Activated CD4-positive, alpha-beta T cell treated with anti-CD3 and anti-CD28 coated beads, Interleukin-2, amount 50 U/mL, for 4 hours (primary cell): ENCODE data around the gene HJURP.

ENCODE experiments used
- DNase-seq, 2 experiments: peaks; one replicate each; pipeline ENCODE4 v3.0.0-alpha.2; 2020

The HJURP gene

DNA sequence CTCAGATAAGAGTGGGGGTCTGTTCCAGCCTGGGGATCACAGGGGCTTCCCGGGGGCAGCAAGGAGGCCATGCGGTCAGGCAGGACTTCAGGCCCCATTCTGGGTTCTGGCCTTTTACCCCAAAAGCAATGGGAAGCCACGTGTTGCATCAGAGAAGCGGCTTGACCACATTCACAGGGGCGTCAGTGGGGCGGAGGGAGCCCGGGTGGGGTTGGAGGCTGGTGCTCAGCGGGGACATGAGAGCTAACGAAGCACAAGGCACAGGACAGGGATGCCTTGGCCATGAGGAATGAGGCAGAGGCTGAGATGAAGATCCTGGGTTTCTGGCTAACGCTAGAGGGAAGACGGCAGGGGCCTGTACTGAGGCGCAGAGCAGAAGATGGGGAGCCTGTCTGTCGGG is 6.1 kb downstream of the HJURP start:
- no peak for DNase-seq

DNA sequence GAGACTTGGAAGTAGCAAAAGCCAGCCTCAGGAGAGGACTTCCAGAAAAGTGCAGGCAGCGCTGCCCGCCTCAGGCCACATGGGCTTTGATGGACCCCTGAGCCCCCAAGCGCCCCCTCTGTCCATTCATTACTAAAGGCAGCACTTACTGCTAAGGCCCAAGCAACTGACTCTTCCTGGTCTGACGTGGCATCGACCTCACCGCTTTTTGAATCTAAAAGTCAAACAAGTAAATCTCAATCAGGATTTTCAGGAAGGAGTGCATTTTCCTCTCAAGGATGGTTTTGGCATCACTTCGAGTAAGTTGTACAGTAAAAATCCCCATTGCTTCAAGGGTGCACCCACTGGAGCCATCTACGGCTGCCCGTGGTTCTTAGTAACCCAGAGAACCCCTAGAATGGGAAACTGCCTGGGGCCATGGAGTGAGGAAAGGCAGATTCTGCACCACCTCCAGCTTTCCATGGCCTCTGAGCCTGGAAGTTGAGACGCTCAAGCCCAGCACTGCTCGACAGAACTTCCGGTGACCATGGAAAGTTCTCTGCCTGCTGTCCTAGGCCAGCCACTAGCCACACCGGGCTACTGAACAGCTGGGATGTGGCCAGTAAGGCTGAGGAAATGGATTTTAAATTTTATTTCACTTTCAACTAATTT is 7.0 kb downstream of the HJURP start:
- DNase-seq = no peak

DNA sequence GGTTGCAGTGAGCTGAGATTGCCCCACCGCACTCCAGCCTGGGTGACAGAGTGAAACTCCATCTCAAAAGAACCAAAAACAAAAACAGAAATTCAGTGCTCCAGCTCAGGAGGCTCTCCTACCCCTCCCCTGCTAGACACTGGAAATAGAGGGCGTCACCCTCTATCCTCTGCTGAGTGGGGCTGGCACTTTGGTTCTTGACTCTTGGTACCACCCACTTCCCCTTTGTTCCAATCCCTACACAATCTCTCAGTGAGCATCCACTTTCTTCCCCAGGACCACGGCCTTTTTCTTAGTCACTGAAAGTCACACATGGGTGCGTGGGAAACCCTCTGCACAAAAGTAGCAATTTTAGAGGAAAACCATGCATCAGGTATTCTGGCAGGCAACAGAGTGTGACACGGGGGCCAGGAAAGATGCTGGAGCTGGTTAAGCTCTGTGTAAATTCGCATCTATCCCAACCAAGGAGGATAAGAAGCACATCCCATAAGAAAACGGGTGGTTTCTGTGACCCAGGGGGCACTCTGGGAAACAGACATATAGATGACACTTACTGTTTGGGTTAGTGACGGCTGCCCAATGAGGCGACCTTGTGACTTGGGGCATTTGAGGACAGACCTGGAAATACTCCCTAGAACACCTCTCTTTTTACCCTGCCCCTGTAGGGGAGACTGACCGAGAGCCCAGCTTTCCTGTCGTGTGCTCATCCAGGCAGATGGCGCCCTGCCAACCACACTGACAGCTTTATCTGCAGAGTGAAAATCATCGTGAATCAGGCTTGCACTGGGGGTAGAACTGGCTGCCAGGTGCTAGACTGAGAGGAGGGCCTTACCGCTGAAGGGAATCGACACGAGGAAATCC is 7.7 kb downstream of the HJURP start:
- DNase-seq = no peak

DNA sequence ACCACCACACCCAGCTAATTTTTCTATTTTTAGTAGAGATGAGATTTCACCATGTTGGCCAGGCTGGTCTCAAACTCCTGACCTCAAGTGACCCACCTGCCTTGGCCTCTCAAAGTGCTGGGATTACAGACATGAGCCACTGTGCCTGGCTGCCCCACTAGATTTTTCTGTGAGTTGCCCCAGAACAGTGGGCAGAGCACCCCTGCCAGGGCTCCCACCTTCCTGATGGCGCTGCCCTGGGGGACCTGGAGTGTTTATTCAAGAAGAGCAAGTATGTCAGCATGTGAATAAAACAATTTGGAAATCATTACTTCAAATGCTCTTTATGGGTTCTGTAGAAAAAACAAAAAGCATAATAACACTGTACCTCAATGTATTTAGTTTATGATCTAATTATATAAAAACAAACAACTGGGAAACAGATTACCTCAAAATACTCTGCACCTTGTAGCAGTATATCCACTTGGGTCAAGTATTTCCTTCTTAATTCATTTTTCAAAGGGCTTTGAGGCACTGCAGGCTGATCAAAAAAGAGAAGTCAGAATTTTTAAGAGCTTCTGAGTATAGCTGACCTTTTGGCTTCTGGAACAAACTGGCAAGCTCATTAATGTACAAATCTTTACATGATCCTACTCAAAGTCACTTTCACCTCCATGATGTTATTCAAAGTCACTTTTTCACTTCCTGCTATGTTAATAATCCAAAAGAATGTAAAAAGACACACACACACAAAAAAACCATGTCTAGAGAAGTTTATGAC is 8.9 kb downstream of the HJURP start:
- DNase-seq = no peak

DNA sequence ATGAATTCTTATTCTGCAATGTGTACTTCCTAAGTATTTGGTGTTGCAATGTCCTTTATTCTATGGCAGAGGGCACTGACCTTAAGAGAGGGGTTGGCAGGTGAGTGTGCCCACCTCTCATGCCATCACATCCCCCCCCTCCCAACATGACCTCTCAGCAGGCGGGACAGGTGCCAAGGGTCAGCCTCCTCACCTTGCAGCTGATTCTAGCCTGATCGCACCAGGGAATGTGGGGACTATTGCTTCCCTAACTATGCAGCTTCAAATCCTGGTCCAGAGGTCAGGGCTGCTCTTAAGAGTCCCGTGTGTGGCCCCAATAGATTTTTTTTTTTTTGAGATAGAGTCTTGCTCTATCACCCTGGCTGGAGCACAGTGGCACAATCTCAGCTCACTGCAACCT is 9.5 kb downstream of the HJURP start:
- no peak for DNase-seq

DNA sequence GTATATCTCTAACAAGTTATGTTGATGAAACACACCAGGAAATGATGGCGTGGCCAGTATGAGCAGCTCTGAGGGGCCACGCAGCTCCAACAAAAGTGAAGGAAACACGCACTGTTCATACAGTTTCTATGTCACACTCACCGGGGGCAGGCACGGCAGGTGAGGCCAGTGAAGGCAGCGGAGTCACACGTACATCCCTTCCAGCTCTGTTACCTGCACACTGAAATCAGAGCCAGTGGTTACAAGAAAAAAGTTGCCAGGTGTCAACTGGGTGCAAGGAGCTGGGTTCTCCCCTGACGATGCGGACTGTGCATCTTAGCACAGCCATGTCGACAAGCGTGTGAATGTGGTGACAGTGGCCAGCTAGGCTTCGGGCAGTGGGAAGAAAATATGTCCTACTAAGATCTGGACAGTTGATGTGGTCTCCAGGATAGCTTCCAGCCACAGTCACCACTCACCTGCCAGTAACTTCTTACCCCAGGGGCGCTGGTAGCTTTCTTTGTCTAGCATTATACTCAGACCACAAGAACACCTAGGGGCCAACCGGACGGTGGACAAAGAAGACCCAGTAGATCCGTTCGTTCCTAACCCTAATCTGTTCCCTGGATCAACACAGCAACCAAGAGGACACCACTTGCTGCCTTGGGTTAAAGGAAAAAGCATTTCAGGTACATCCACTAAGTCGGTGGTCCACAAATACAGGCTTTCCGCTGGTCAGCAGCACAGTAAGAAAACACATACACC is 10.1 kb downstream of the HJURP start:
- DNase-seq = no peak

DNA sequence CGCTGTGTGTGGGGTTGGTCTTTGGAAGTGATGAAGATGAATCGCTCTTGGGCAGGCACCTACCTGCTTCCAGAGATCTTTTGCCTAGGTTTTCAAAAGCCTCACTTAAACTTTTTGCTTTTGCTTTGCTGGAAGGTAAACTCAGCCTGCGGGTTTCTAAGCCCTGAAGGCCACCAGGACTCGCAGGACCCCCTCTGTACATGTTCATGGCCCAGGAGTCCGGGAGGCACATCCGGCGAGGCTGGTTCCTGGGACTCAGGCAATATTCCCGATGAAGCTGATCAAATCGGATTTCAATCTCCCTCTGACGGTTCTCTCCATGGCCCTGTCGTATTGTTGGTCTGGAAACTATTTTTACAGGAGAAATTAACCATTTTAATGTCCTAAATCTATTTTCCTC is 13.2 kb downstream of the HJURP start:
- no peak for DNase-seq

DNA sequence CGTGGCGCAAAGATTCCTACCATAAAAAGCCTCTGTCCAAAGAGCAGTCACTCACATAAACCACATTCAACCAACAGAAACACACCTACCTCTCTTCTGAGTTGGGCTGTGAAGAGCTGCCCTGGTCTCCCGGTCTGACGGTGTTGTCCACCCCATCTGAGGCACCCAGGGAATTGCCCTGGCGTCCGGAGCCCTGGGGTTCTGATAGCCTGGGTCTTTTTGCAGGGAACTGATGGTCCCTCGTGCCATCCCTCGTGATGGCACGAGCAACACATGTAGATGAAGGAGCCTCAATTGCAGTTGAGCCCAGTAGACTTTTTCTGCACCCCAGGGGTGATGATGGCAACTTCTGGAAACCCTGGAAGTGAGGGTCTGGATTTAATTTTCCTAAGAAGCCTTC is 13.8 kb downstream of the HJURP start:
- DNase-seq = no peak

DNA sequence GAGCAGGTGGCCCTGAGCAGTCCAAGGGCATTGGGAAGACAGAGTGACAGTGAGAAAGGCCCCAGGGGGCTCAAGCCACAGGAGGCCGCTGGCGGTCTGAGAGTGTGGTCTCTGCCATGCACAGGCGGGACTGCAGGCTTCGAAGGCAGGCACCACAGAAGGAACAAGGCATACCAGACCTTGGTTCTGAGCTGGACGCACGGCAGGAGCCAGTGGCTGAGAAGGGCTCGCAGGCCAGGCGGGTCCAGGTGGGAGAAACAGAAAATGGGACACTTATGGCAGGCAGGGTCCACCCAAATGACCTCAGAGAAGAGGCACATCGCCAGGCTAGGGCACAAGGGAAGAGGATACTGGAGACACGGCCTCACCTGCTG is 14.9 kb downstream of the HJURP start:
- no peak for DNase-seq

DNA sequence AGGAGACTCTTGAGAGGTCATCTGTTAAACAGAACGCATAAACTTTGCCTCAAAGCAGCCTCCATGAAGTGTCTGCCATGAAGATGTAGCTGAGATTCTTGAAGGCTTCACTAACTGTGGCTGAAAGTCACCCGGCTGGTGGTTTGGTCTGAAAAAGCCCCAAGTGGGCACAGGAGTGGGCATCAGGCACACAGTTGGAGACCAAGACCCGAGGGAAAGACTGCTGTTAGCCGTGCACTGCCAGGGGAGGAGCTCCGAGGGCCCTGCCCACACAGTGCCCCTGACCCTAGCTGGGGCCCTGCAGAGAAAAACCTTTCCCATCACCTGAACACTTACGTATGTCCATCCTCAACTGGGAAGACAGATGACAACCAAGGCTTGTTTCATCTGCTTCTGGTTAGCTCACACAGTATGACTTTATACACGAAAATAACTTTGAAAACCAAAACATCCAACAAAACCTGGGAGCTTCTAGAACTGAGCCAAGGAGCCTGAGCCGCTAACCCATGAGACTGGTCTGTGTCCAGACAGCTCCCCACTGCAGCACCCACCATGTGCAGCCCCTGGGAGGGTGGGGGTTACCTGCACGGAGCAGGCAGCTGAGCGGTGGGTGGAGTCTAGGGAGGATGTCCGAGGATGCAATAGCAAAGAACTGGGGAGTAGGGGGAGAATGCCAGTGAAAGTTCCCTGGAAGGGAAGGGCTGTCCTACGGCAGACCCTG is 15.4 kb downstream of the HJURP start:
- DNase-seq = no peak

DNA sequence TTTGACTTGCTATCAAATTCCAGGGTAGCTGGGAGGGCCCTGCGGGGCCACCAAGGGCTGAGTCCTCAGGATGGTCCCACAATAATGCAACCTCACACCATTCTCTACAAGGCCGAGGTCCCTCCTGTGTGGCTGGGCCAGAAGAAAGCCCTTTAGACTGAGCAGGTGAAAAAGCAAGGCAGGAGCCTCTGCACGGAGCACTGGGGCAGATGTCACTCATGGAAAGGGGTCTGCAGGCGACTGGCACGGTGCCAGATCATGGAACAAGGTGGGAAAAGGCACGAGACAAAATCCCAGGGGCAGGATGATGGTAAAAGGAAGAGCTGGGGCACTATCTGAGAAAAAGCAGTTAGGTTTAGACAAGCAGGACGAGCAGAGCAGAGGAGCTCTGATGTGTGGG is 16.1 kb downstream of the HJURP start:
- DNase-seq = no peak

DNA sequence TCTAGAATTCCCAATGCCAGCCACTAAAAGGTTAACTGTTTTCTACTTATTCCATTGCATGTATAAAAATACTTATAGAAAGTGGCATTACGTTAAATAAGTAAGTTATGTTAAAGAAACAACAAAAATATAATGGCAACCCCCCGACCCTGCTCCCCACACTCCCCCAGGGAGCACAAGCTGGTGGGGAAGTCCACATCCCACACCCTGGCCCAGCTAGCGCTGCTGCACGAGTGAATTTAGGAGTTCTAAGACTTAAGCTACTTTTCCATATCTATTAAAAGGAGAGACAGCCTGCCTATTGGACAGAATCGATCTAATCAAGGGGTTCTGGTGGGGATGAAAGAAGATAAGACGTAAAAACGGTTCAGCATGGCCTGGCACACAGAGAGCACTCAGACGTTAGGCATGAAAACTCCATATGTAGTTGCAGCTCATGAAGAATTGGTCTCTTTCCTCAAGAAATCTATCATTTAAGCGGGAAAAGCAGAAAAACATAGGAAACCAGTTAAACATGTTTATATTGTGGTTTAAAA is 16.6 kb downstream of the HJURP start:
- no peak for DNase-seq

DNA sequence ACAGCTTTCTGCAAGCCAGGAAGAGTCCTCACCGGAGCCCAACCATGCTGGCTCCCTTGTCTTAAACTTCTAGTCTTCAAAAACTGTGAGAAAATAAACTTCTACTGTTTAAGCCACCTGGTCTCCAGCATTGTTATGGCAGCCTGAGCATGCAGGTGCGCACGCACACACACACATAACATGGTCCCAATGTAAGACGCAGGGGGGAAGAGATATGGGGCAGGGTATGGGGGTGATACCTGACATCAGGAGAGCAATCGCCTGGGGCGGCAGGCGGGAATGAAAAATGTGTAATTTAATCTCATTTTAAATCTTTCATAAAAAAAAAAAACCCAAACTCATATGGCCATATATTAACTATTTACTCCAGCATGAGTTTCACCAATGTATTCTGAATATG is 18.0 kb downstream of the HJURP start:
- DNase-seq = no peak

DNA sequence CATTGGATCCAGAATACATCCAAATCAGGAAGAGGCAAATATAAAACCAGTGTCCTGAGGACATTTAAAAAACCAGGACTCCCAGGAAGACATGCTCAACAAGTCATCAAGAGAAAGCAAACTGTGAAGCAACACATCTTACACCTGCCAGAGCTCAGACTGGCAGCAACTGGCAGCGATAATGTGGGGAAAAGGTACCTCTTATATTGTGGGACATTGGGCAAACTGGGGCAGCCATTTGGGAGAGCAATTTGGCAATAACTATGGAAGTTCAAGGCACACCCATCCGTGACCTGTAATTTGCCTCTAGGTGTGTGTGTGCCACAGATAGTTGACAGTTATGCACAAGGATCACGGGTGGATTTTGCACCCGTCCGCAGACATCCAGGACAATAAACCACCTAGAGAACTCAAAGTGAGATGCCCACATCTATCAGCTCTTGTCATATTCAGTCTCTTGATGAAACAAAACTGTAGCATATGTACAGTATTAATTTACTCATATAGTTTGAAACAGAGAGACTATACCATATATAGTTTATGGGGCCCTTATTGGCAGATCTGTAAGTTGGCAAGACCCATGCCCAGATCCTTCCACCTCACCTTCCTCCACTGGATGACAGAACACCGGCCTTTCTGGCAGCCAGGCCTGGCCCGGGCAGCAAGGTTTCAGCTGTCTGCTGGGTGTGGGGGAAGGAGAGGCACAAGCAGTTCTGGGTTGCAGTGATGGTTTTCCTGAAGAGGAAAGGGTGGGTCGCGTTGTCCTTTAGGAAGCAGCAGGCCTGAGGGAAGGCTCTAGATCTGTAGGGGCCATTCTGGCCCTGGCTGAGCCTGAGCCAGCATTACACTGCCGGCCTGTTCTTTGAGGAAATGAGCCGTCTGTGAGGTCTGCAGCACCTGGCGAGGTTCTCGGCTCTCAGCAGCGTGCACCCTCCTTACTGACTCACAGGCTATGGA is 18.8 kb downstream of the HJURP start:
- DNase-seq = no peak

DNA sequence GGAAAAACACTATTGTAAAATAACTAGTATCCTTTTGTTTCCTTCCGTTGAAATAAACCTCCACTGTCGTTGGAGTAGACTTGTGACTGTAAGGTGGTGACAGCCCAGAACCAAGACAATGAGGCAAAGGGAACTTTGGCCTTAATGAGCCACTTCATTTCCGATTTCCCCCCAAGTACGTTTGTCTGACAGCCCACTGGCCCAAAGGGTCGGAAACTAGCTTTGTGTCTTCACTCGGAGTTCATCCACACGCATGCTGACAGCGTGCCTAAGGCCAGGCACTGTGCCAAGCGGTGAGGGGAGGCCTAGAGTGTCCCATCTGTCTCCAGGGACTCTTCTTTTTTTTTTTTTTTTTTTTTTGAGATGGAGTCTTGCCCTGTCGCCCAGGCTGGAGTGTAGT is 21.0 kb downstream of the HJURP start:
- DNase-seq = no peak

DNA sequence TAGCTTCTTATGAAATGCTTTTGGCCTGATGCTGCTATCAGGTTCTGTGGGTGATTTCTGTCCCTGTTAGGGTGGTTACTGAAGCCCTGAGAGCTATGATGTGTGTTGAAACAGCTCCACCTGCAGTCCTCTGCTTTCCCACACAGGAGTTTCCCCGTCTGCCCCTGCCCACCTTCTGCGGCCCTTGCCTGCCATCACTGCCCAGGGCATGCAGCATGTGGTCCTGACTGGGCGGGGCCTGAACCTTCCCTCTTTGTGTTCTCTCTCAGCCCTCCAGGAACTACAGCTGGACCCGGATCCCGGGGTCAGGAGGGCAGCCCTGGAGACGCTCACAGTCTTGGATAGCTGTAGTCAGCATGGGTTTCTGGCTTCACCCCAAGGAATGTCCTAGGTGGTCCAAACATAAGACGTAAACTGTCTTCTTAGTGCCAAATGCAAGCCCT is 21.4 kb downstream of the HJURP start:
- no peak for DNase-seq

DNA sequence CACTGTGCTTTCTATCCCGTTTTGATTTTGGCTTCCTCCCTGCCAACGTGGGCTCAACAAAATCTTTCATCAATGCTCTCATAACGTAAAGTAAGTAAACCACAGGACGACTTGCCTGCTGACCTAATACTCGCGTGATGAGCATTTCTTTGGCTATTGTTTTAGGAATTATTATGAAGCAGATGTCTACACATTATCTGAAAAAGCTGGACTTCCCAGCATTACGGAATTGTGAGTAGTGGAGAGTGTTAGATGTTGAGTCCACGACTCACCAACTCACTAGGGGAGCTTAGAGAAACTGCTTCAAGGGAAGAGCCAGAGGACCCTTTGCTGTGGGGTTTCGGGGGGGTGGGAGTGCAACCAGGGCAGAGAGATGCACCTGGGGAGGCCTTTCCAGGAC is 21.9 kb downstream of the HJURP start:
- no peak for DNase-seq

DNA sequence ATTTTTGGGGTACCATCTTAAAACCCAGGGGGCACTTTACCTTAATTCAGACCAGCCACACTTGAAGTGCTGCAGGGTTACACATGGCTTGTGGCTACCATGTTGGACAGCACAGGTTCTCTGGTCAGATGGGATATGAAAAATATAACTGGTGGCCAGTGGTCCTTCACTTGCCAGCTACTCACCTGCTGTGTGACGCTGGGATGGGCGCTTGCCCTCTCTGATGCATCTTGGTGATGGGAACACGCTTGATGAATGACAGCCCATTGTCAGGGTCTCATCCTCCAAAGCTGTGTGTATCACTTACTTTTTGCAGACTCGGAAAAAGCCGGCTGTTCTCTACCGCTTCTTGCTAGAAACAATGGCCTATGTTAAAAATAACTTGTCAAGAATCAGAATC is 22.5 kb downstream of the HJURP start:
- DNase-seq = no peak

DNA sequence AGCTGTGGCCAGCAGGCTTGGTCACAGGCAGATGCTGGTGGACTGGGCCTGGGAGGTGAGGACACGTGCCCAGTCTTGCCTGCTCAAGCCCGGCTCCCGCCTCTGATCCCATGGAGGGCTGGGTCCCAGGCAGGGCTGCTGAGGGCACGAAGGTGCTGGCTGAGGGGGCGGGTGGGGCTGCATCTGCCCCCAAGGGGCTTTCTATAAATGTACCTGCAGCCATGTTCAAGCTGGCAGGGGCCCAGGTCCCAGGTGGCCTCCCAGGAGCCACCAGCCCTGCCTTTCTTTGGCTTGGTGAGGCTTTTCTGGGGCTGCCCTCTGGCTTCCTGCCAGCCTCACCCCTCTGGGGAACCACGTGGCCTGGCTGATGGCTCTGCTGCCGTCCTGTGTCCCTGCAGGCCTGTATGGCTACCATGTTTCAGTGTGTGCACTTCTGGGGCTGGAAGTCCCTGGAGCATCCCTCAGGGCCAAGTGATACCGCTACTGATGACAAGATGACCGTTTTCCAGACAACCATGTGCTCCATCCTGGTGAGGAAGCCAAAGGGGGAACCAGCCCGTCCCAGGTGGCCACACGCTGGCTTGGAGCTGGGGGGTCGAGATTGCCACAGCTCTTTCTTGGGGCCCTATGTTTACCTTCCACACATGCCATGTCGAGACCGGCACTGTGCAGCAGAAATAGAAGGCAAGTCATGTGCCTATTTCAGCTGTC is 23.2 kb downstream of the HJURP start:
- DNase-seq = no peak

DNA sequence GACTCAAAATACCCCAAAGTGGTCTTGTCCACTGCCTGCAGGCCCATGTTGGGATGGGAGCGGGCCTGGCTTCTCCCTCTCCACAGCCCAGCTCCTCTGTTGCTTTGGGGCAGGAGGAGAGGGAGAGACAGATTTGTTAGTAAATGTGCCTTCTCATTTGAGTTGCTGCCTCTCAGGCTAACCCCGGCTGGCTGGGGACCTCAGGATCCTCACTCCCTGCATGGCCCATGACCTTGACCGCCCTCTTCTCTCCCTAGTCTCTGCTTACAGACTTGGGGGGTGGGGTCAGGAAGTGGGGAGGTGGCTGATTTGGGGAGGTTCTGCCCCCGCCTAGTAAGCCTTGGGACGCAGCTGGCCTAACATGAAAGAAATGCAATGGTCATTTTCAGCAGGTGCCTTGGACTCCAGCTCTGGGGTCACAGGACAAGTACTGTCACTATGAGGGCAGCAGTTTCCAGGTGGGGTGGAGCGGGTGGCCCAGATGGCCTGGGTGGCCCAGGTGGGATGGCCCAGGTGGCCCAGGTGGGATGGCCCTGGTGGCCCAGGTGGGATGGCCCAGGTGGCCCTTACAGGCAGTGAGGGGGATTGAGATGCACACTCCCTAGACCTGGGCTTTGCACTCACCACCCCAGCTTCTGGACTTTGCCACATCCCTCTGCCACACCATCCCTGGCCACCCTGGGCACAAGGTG is 24.1 kb downstream of the HJURP start:
- no peak for DNase-seq
